Measurements from ENCODE around the gene FAM124A. TPM values are rescaled to one million over a fixed set of nuclear protein-coding genes. Genes with fewer than 3 reads are reported as not detected.

The FAM124A gene
- total RNA-seq, 1 donor from 2014 or later, result 5.7 TPM

GRCh38 chr13:51267622-51268021 lies 45.4 kb downstream of the FAM124A start:
- peaks cover 45% of the 10 kb centered on the region for H3K4me1 ChIP-seq
- no peaks in the 10 kb centered on the region for H3K9me3 ChIP-seq (replicated peaks)
- H3K27me3 ChIP-seq (ENCODE audit: low read depth), result no peaks in the 10 kb centered on the region
- no peak for TF ChIP-seq CTCF (IDR thresholded peaks at IDR 0.05; ENCODE audit: borderline replicate concordance)
- no peak for DNase-seq
- intact Hi-C loops (cut with micrococcal nuclease), result no loop called here
- no peak overlapping the region for H3K4me3 ChIP-seq
- H3K27ac ChIP-seq (replicated peaks), result peak overlapping the region; percentile 70
- H3K36me3 ChIP-seq, result no peaks in the 10 kb centered on the region

GRCh38 chr13:51269039-51269438 lies 46.8 kb downstream of the FAM124A start:
- H3K27me3 ChIP-seq (ENCODE audit: low read depth), result no peaks in the 10 kb centered on the region
- no peaks in the 10 kb centered on the region for H3K36me3 ChIP-seq
- H3K4me3 ChIP-seq, result no peak overlapping the region
- no peaks in the 10 kb centered on the region for H3K9me3 ChIP-seq (replicated peaks)
- TF ChIP-seq CTCF (IDR thresholded peaks at IDR 0.05; ENCODE audit: borderline replicate concordance), result no peak
- H3K4me1 ChIP-seq, result peaks cover 46% of the 10 kb centered on the region
- H3K27ac ChIP-seq (replicated peaks), result no peak overlapping the region
- no peak for DNase-seq
- intact Hi-C loops (cut with micrococcal nuclease), result no loop called here

GRCh38 chr13:51270623-51271415 lies 48.6 kb downstream of the FAM124A start:
- no peak for DNase-seq
- Histone ChIP-seq H3K36me3 (no peaks in the 10 kb centered on the region), H3K4me3 (no peak overlapping the region), H3K27me3 (ENCODE audit: low read depth) (no peaks in the 10 kb centered on the region), H3K4me1 (peaks cover 60% of the 10 kb centered on the region), H3K27ac (replicated peaks) (no peak overlapping the region), H3K9me3 (replicated peaks) (no peaks in the 10 kb centered on the region)
- no peak for TF ChIP-seq CTCF (IDR thresholded peaks at IDR 0.05; ENCODE audit: borderline replicate concordance)
- intact Hi-C loops (cut with micrococcal nuclease), result no loop called here

GRCh38 chr13:51271528-51272085 lies 49.4 kb downstream of the FAM124A start:
- H3K4me3 ChIP-seq, result no peak overlapping the region
- TF ChIP-seq CTCF (IDR thresholded peaks at IDR 0.05; ENCODE audit: borderline replicate concordance), result no peak
- H3K4me1 ChIP-seq, result peaks cover 60% of the 10 kb centered on the region
- H3K27ac ChIP-seq (replicated peaks), result no peak overlapping the region
- intact Hi-C loops (cut with micrococcal nuclease), result no loop called here
- no peaks in the 10 kb centered on the region for H3K9me3 ChIP-seq (replicated peaks)
- H3K36me3 ChIP-seq, result no peaks in the 10 kb centered on the region
- DNase-seq, result no peak
- no peaks in the 10 kb centered on the region for H3K27me3 ChIP-seq (ENCODE audit: low read depth)

GRCh38 chr13:51275101-51275500 lies 52.9 kb downstream of the FAM124A start:
- no peak overlapping the region for H3K4me3 ChIP-seq
- TF ChIP-seq CTCF (IDR thresholded peaks at IDR 0.05; ENCODE audit: borderline replicate concordance), result no peak
- H3K36me3 ChIP-seq, result no peaks in the 10 kb centered on the region
- peaks cover 78% of the 10 kb centered on the region for H3K4me1 ChIP-seq
- no peak for DNase-seq
- intact Hi-C loops (cut with micrococcal nuclease), result no loop called here
- H3K27ac ChIP-seq (replicated peaks), result peak overlapping the region; percentile 9
- H3K9me3 ChIP-seq (replicated peaks), result no peaks in the 10 kb centered on the region
- H3K27me3 ChIP-seq (ENCODE audit: low read depth), result no peaks in the 10 kb centered on the region
